Transverse colon (tissue), 4 donors: Measurements from ENCODE around the gene ACTR10. TPM values are rescaled to one million over a fixed set of nuclear protein-coding genes. Genes with fewer than 3 reads are reported as not detected.

Source experiments
- DNase-seq: peaks from one replicate; pipeline ENCODE4 v3.0.0-alpha.2; 2019
- H3K27ac ChIP-seq, 4 donors: fragments of 200-600 bp; sonication (generic); 2 replicates each; pipeline ENCODE4 v1.5.1; 2016 to 2018; ENCODE audit warnings: inconsistent platforms in 4 of 4
- H3K27me3 ChIP-seq: fragments of 200-600 bp; sonication (generic); 2 replicates; pipeline ENCODE4 v1.5.1; 2017; ENCODE audit warnings: inconsistent platforms
- H3K36me3 ChIP-seq, 4 donors: fragments of 200-600 bp; sonication (generic); 2 replicates each; pipeline ENCODE4 v1.5.1; 2017 to 2019; ENCODE audit warnings: inconsistent platforms in 4 of 4
- H3K4me1 ChIP-seq, 4 donors: fragments of 200-600 bp; sonication (generic); 2 replicates each; pipeline ENCODE4 v1.5.1; 2017 to 2020; ENCODE audit warnings: inconsistent platforms in 4 of 4
- H3K4me3 ChIP-seq, 4 donors: fragments of 200-600 bp; sonication (generic); 1 replicate in 1 of 4; 2 replicates in 3 of 4; pipeline versions ENCODE4 v1.5.1 to v1.6.1; 2017 to 2019; ENCODE audit warnings: inconsistent platforms in 4 of 4
- H3K9me3 ChIP-seq, 2 donors: fragments of 200-600 bp; sonication (generic); 2 replicates each; pipeline ENCODE4 v1.5.1; 2017 to 2019; ENCODE audit warnings: inconsistent platforms in 2 of 2
- CTCF ChIP-seq, 5 experiments: fragments of 200-600 bp in 3 of 5; fragments of 450-650 bp in 2 of 5; sonication (generic) in 3 of 5; IDR thresholded peaks; 1 replicate in 2 of 5; 2 replicates in 3 of 5; pipeline ENCODE4 v1.5.1; 2016 to 2017; ENCODE audit warnings: antibody characterized with exemption in 5 of 5, inconsistent platforms in 3 of 5, mild to moderate bottlenecking in 2 of 5, moderate library complexity in 1 of 5
- EP300 ChIP-seq: sonication (generic); formaldehyde crosslinking; IDR thresholded peaks from one replicate; pipeline ENCODE4 v1.6.1; 2017; ENCODE audit warnings: antibody characterized with exemption, low read depth
- POLR2A ChIP-seq: fragments of 450-650 bp; IDR thresholded peaks from one replicate; pipeline ENCODE4 v1.6.1; 2016; ENCODE audit warnings: antibody characterized with exemption, mild to moderate bottlenecking, moderate library complexity
- POLR2AphosphoS5 ChIP-seq, 3 donors: sonication (generic); formaldehyde crosslinking; IDR thresholded peaks; one replicate each; pipeline ENCODE4 v1.6.1; 2016; ENCODE audit warnings: antibody characterized with exemption in 3 of 3
- WGBS, 2 donors: methylation state at CpG; one replicate each; pipeline ENCODE4 v1.1.5; 2018; ENCODE audit warnings: low coverage in 1 of 2; 5-methylcytosine and 5-hydroxymethylcytosine counted together
- in situ Hi-C, 4 donors: fragments of 200-750 bp; cut with MboI; loops; one replicate each; pipeline versions ENCODE4 v1.15.0 to v1.15.1; 2017; ENCODE audit warnings: low sequenced_read_pairs in 3 of 4, low pct_ligation_motif_present in 1 of 4, low pct_unique_long_range_greater_than_20kb in 1 of 4
- intact Hi-C: fragments of 100-400 bp; cut with DNase I; formaldehyde crosslinking; loops from one replicate; pipeline ENCODE4 v1.15.1; 2023; ENCODE audit warnings: low total_unique reads
- total RNA-seq, 4 donors: library from RNA; depleted of rRNA; stranded (reverse); fragments of >200 nt; gene quantifications; one replicate each; pipeline ENCODE4 v1.1.0, GENCODE V29; 2016

Gene ACTR10
- total RNA-seq, 4 donors from 2014 or later = 14.7 to 51.9 (median 38.6) TPM

DNA sequence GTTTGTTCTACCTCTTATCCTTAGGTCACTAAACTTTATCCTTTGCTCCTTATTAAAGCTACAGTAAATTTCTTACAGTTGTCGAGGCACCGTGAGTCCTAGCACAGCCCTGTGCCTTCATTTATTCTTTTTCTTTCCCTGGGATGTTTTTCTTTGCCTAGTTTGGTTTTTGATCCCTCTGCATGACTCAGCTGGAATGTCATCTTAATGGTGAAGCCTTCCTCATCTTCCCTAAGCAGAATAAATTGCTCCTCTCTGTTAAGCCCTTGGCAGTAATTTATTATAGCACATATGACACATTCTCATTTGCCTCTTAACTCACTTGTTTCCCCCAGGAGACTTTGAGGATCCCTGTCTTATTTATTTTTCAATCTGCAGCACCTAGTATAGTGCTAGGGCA is 16.6 kb downstream of the ACTR10 start:
- intact Hi-C loops = no loop called here

GRCh38 chr14:58227096-58227819 is 27.3 kb downstream of the ACTR10 start:
- TF ChIP-seq POLR2AphosphoS5 (IDR thresholded peaks at IDR 0.05) (no peak), POLR2A (no peak), EP300 (no peak), CTCF (IDR thresholded peaks at IDR 0.05) (no peak)
- Histone ChIP-seq H3K4me1 (no peaks in the 10 kb centered on the region), H3K27me3 (no peaks in the 10 kb centered on the region), H3K36me3 (peaks cover 0 to 31% (median 14%) of the 10 kb centered on the region in 4 donors), H3K27ac (no peak overlapping the region), H3K4me3 (no peak overlapping the region), H3K9me3 (no peaks in the 10 kb centered on the region)
- intact Hi-C loops = no loop called here
- in situ Hi-C loops = no loop called here
- WGBS, 2 donors = 90 to 96% methylated on average over 5 of the region's 5 CpGs
- no peak for DNase-seq

More for the DNA sequence above, 16.6 kb downstream of the ACTR10 start:
- TF ChIP-seq EP300 (no peak), CTCF (IDR thresholded peaks at IDR 0.05) (no peak), POLR2AphosphoS5 (IDR thresholded peaks at IDR 0.05) (no peak), POLR2A (no peak)
- in situ Hi-C loops = no loop called here
- H3K9me3 ChIP-seq = no peaks in the 10 kb centered on the region
- DNase-seq = no peak
- WGBS, 2 donors = 72 to 93% methylated on average over 2 of the region's 2 CpGs
- H3K27me3 ChIP-seq = no peaks in the 10 kb centered on the region
- no peaks in the 10 kb centered on the region for H3K4me1 ChIP-seq
- H3K36me3 ChIP-seq = peaks cover 0 to 42% (median 19%) of the 10 kb centered on the region in 4 donors
- H3K27ac ChIP-seq = no peak overlapping the region
- no peak overlapping the region for H3K4me3 ChIP-seq

- H3K4me1 ChIP-seq = peaks cover 0 to 13% (median 9%) of the 10 kb centered on the region in 4 donors
- H3K4me3 ChIP-seq = peak overlapping the region; percentile 31 to 73 (median 53)
- no peaks in the 10 kb centered on the region for H3K27me3 ChIP-seq
- no peaks in the 10 kb centered on the region for H3K9me3 ChIP-seq
- TF ChIP-seq EP300 = no peak
- no peak for TF ChIP-seq POLR2A
- no peak for TF ChIP-seq CTCF (IDR thresholded peaks at IDR 0.05)
- no peak for TF ChIP-seq POLR2AphosphoS5 (IDR thresholded peaks at IDR 0.05)
- WGBS, 2 donors = 30 to 43% methylated on average over 16 of the region's 16 CpGs
- peaks cover 0 to under 1% (median 0%) of the 10 kb centered on the region in 4 donors for H3K36me3 ChIP-seq
- peak overlapping the region; percentile 66 to 83 (median 81) for H3K27ac ChIP-seq
- intact Hi-C loops (no loop called here), in situ Hi-C loops (no loop called here)
- DNase-seq = no peak
Measured at GRCh38 chr14:58238252-58239243, 38.6 kb downstream of the ACTR10 start.
